Stimulated activated CD8-positive, alpha-beta memory T cell treated with anti-CD3 and anti-CD28 coated beads, Interleukin-12 subunit alpha, Interleukin-12 subunit beta, amount 100 ng/mL, for 1 hour (primary cell): ENCODE data around the gene MGST2.

Source experiments
- DNase-seq: peaks from one replicate; pipeline ENCODE4 v3.0.0-alpha.2; 2020; ENCODE audit warnings: low read depth

Gene MGST2

GRCh38 chr4:139643042-139643895 lies 22.4 kb upstream of the MGST2 start:
- DNase-seq: no peak

- DNase-seq: no peak
Observed at GRCh38 chr4:139645458-139645857, 20.2 kb upstream of the MGST2 start.

GRCh38 chr4:139647184-139647583 lies 18.4 kb upstream of the MGST2 start:
- DNase-seq: no peak

GRCh38 chr4:139647952-139648351 lies 17.7 kb upstream of the MGST2 start:
- no peak for DNase-seq

GRCh38 chr4:139651282-139652194 lies 14.1 kb upstream of the MGST2 start:
- DNase-seq: peak; percentile 44

- DNase-seq: no peak
Observed at GRCh38 chr4:139654516-139654915, 11.1 kb upstream of the MGST2 start.

GRCh38 chr4:139655116-139655515 lies 10.5 kb upstream of the MGST2 start:
- DNase-seq: no peak

- DNase-seq: no peak
Observed at GRCh38 chr4:139656614-139657486, 8.8 kb upstream of the MGST2 start.

GRCh38 chr4:139658185-139658584 lies 7.4 kb upstream of the MGST2 start:
- DNase-seq: no peak

- no peak for DNase-seq
Observed at GRCh38 chr4:139658586-139659382, 6.8 kb upstream of the MGST2 start.

GRCh38 chr4:139659735-139660424 lies 5.7 kb upstream of the MGST2 start:
- no peak for DNase-seq

- no peak for DNase-seq
Observed at GRCh38 chr4:139660568-139661043, 5.0 kb upstream of the MGST2 start.

GRCh38 chr4:139663561-139664138 lies 2.0 kb upstream of the MGST2 start:
- no peak for DNase-seq

GRCh38 chr4:139664442-139664841 lies 1.2 kb upstream of the MGST2 start:
- DNase-seq: no peak

GRCh38 chr4:139665079-139665689 lies 435 bp upstream of the MGST2 start:
- no peak for DNase-seq

- no peak for DNase-seq
Observed at GRCh38 chr4:139666735-139667281, 1.2 kb downstream of the MGST2 start.

GRCh38 chr4:139668036-139668435 lies 2.4 kb downstream of the MGST2 start:
- DNase-seq: no peak

GRCh38 chr4:139668658-139669201 lies 3.1 kb downstream of the MGST2 start:
- no peak for DNase-seq

- DNase-seq: no peak
Observed at GRCh38 chr4:139669335-139669734, 3.7 kb downstream of the MGST2 start.
